HEK293 (cell line): ENCODE measurements around the gene ZNF202.

Experiments used
- CTCF ChIA-PET: fragments of 350-600 bp; formaldehyde crosslinking; extraction: SDS; loops from one replicate; lab custom pipeline; 2021; ENCODE audit warnings: antibody characterized with exemption; lab: Yijun Ruan, JAX
- POLR2A ChIA-PET: fragments of 300-600 bp; formaldehyde crosslinking; extraction: SDS; loops from one replicate; lab custom pipeline; 2020; ENCODE audit warnings: antibody characterized with exemption, inconsistent platforms; lab: Yijun Ruan, JAX
- H3K27ac ChIP-seq: fragments of 200-500 bp; sonication (Bioruptor generic); 2 replicates; pipeline ENCODE4 v1.5.1; 2014; ENCODE audit warnings: low read depth, low read length, control low read depth, inconsistent platforms; ENCODE audit errors: extremely low read depth
- H3K36me3 ChIP-seq, 2 experiments: fragments of 200-500 bp in 1 of 2; sonication (Bioruptor generic) in 1 of 2; 1 replicate in 1 of 2; 2 replicates in 1 of 2; pipeline ENCODE4 v1.5.1; 2014 to 2017; ENCODE audit warnings: inconsistent platforms in 2 of 2, low read length in 2 of 2; ENCODE audit not compliant: control insufficient read depth in 2 of 2, insufficient read depth in 1 of 2
- H3K4me1 ChIP-seq: fragments of 200-500 bp; sonication (Bioruptor generic); 2 replicates; pipeline ENCODE4 v1.5.1; 2014; ENCODE audit warnings: mild to moderate bottlenecking, low read length, inconsistent platforms; ENCODE audit not compliant: control insufficient read depth, insufficient read depth
- H3K4me3 ChIP-seq: 2 replicates; pipeline ENCODE4 v1.5.1; 2011; ENCODE audit warnings: low read depth, mild to moderate bottlenecking, control low read depth, low read length, moderate library complexity
- H3K9me3 ChIP-seq: fragments of 200-500 bp; sonication (Bioruptor generic); 2 replicates; pipeline ENCODE4 v1.5.1; 2014; ENCODE audit warnings: low read depth, low read length, inconsistent platforms; ENCODE audit not compliant: control insufficient read depth, insufficient read depth
- AEBP2 ChIP-seq: fragments of 450-650 bp; formaldehyde crosslinking; IDR thresholded peaks from 2 replicates; pipeline ENCODE4 v1.5.1; 2016; ENCODE audit warnings: missing biosample characterization, missing genetic modification characterization, borderline replicate concordance
- BCL11B ChIP-seq: fragments of 450-650 bp; formaldehyde crosslinking; IDR thresholded peaks from 2 replicates; pipeline ENCODE4 v1.5.1; 2016; ENCODE audit warnings: low read depth, missing biosample characterization, missing genetic modification characterization
- GFI1B ChIP-seq: fragments of 450-650 bp; formaldehyde crosslinking; IDR thresholded peaks from 2 replicates; pipeline ENCODE4 v1.5.1; 2016; ENCODE audit warnings: missing biosample characterization, missing genetic modification characterization
- HOXD13 ChIP-seq: sonication (generic); formaldehyde crosslinking; IDR thresholded peaks from 2 replicates; pipeline ENCODE4 v1.8.0; 2022; ENCODE audit warnings: missing genetic modification reagents, borderline replicate concordance
- PRDM6 ChIP-seq: fragments of 450-650 bp; formaldehyde crosslinking; IDR thresholded peaks from 2 replicates; pipeline ENCODE4 v1.5.1; 2017; ENCODE audit warnings: missing biosample characterization, missing genetic modification characterization
- YY2 ChIP-seq: fragments of 450-650 bp; formaldehyde crosslinking; IDR thresholded peaks from 2 replicates; pipeline ENCODE4 v1.5.1; 2016; ENCODE audit warnings: missing biosample characterization, missing genetic modification characterization
- ZBTB11 ChIP-seq: fragments of 450-650 bp; formaldehyde crosslinking; conservative IDR thresholded peaks from 2 replicates; pipeline ENCODE4 v1.5.1; 2016; ENCODE audit warnings: low read depth, missing biosample characterization, missing genetic modification characterization
- ZBTB6 ChIP-seq: fragments of 450-650 bp; formaldehyde crosslinking; IDR thresholded peaks from 2 replicates; pipeline ENCODE4 v1.5.1; 2017; ENCODE audit warnings: missing biosample characterization, missing genetic modification characterization
- ZFHX2 ChIP-seq: fragments of 450-650 bp; formaldehyde crosslinking; conservative IDR thresholded peaks from 2 replicates; pipeline ENCODE4 v1.5.1; 2016; ENCODE audit warnings: missing biosample characterization, missing genetic modification characterization
- ZNF132 ChIP-seq: fragments of 450-650 bp; formaldehyde crosslinking; IDR thresholded peaks from 2 replicates; pipeline ENCODE4 v1.5.1; 2017; ENCODE audit warnings: missing biosample characterization, missing genetic modification characterization, borderline replicate concordance
- ZNF157 ChIP-seq: fragments of 450-650 bp; formaldehyde crosslinking; IDR thresholded peaks from 2 replicates; pipeline ENCODE4 v1.5.1; 2016; ENCODE audit warnings: missing biosample characterization, missing genetic modification characterization
- ZNF248 ChIP-seq: fragments of 450-650 bp; formaldehyde crosslinking; IDR thresholded peaks from 2 replicates; pipeline ENCODE4 v1.5.1; 2017; ENCODE audit warnings: missing biosample characterization, missing genetic modification characterization
- ZNF26 ChIP-seq: fragments of 450-650 bp; formaldehyde crosslinking; IDR thresholded peaks from 2 replicates; pipeline ENCODE4 v1.5.1; 2016; ENCODE audit warnings: missing biosample characterization, missing genetic modification characterization
- ZNF398 ChIP-seq: fragments of 450-650 bp; formaldehyde crosslinking; IDR thresholded peaks from 2 replicates; pipeline ENCODE4 v1.5.1; 2017; ENCODE audit warnings: missing biosample characterization, missing genetic modification characterization
- ZNF585B ChIP-seq: fragments of 450-650 bp; formaldehyde crosslinking; IDR thresholded peaks from 2 replicates; pipeline ENCODE4 v1.5.1; 2016; ENCODE audit warnings: missing biosample characterization, missing genetic modification characterization
- ZNF629 ChIP-seq: fragments of 450-650 bp; formaldehyde crosslinking; IDR thresholded peaks from 2 replicates; pipeline ENCODE4 v1.5.1; 2017; ENCODE audit warnings: missing biosample characterization, missing genetic modification characterization
- ZNF692 ChIP-seq: fragments of 450-650 bp; formaldehyde crosslinking; IDR thresholded peaks from 2 replicates; pipeline ENCODE4 v1.5.1; 2016; ENCODE audit warnings: missing biosample characterization, missing genetic modification characterization
- ZSCAN4 ChIP-seq: fragments of 450-650 bp; formaldehyde crosslinking; IDR thresholded peaks from 2 replicates; pipeline ENCODE4 v1.5.1; 2017; ENCODE audit warnings: missing biosample characterization, missing genetic modification characterization
- ZXDB ChIP-seq: fragments of 450-650 bp; formaldehyde crosslinking; IDR thresholded peaks from 2 replicates; pipeline ENCODE4 v1.5.1; 2016; ENCODE audit warnings: missing biosample characterization, missing genetic modification characterization

ZNF202 gene

GRCh38 chr11:123677510-123677909, 64.0 kb downstream of the ZNF202 start:
- CTCF ChIA-PET: interaction anchor here (0.6 to 1.4 kb wide), 3 partner anchors 37 to 275 kb away, joined by 3 to 4 read pairs (median 3); no protein-coding TSS in a partner anchor
- H3K4me1 ChIP-seq: no peaks in the 10 kb centered on the region
- TF ChIP-seq HOXD13 (no peak), BCL11B (tag by site-specific recombination) (no peak), ZNF248 (no peak), ZBTB11 (tag by site-specific recombination) (no peak), PRDM6 (tag by site-specific recombination) (no peak), ZNF585B (tag by site-specific recombination) (no peak), ZBTB6 (tag by site-specific recombination) (no peak), ZNF692 (tag by site-specific recombination) (no peak), ZNF132 (tag by site-specific recombination) (no peak), ZNF629 (tag by site-specific recombination) (no peak), ZNF157 (no peak), ZSCAN4 (tag by site-specific recombination) (no peak), AEBP2 (tag by site-specific recombination) (no peak), ZXDB (no peak), GFI1B (no peak), ZFHX2 (no peak), YY2 (no peak), ZNF26 (tag by site-specific recombination) (no peak), ZNF398 (tag by site-specific recombination) (no peak)
- POLR2A ChIA-PET: no interaction called here
- H3K27ac ChIP-seq: no peak overlapping the region
- H3K4me3 ChIP-seq: no peak overlapping the region
- H3K36me3 ChIP-seq: no peaks in the 10 kb centered on the region
- H3K9me3 ChIP-seq: no peaks in the 10 kb centered on the region
